ENCODE results near the gene TMEM167B.
"Not testable (repeated sequence)": the region's sequence is repeated elsewhere in the genome, so short reads cannot be mapped to it uniquely, and the experiment has no call there.

TMEM167B gene

GRCh38 chr1:109113590-109114341, 23.2 kb downstream of the TMEM167B start, which contains the start of gene ELAPOR1:
TSS of gene ELAPOR1 (plus strand) at chr1:109114115. CDS start at chr1:109114184, 69 bp downstream.
- DNase-seq (ENCODE audit: low read depth): peak; percentile 87

GRCh38 chr1:109114342-109114674, 23.7 kb downstream of the TMEM167B start:
- no peak for DNase-seq (ENCODE audit: low read depth)

DNA sequence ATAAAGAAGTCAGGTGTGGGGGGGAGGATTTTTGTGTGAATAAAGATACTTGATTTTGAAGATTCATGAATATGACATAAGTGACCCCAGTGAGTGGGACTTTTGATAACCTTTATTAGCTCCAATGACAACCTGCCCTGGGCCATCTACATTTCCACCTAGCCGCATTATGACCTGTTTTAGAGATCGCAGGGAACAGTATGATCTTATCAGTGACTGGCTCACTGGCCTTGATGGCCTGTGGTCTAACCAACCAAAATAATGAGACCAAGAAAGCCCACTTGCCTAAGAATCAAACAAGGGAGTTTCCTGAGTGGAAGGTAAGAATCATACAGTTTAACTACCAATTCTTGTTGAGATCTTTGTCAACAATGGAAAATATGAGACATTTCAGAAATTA, 25.1 kb downstream of the TMEM167B start:
- DNase-seq (ENCODE audit: low read depth): no peak

GRCh38 chr1:109116286-109116685, 25.7 kb downstream of the TMEM167B start:
- DNase-seq (ENCODE audit: low read depth): no peak

- no peak for DNase-seq (ENCODE audit: low read depth)
Measured at GRCh38 chr1:109118089-109118488, 27.5 kb downstream of the TMEM167B start.

DNA sequence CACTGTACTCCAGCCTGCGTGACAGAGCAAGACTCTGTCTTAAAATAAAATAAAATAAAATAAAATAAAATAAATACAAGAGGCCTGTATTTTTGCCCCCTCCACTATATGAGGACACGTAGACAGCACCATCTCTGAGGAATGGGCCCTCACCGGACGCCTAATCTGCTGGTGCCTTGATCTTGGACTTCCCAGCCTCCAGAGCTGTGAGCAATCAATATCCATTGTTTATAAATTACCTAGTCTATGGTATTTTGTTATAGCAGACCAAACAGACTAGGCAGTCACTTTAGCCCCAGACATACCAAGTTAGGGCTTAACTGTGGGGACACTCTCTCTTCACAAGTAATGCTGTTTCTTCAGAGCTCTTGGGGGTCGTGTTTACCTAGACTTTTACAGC, 29.8 kb downstream of the TMEM167B start:
- no peak for DNase-seq (ENCODE audit: low read depth)

- DNase-seq (ENCODE audit: low read depth): no peak
Measured at GRCh38 chr1:109131059-109131458, 40.5 kb downstream of the TMEM167B start.

GRCh38 chr1:109131800-109132199, 41.2 kb downstream of the TMEM167B start:
- no peak for DNase-seq (ENCODE audit: low read depth)

GRCh38 chr1:109133002-109133706, 42.6 kb downstream of the TMEM167B start:
- DNase-seq (ENCODE audit: low read depth): no peak

GRCh38 chr1:109133815-109134214, 43.3 kb downstream of the TMEM167B start:
- DNase-seq (ENCODE audit: low read depth): no peak

DNA sequence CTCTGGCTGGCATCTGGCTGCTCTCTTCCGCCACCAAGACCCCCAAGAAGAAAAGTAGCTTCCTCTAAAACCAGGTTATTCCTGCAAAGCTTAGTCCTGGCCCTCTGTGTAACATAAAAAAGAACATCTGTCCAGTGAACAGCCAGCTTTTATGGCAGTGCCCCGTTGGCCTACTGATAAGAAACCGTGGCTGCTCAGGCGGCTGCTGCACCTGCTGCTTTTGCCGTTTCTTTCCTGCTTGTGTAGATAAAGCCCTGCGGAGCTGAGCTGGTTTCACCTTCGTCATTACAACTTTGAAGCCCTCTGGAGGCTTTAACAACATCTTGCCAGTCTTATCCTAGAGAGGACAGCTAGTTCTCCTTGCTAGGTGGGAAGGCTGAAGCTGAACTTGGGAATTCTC, 43.9 kb downstream of the TMEM167B start:
- no peak for DNase-seq (ENCODE audit: low read depth)

DNA sequence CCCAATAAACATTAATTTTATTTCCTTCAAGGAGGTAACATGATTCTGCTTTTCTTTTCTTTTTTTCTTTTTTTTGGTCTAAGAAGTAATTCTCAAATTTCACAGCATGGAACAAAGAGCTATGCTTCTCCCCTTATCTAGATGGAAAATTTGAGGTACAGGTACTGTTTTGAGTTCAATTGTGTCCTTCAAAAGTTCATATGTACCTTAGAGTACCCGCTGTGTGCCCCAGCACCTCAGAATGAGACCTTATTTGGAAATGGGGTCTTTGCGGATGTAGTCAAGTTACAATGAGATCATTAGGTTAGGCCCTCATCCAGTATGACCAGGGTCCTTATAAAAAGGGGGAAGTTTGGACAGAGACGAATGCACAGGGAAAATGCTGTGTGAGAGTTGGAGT, 45.4 kb downstream of the TMEM167B start:
- no peak for DNase-seq (ENCODE audit: low read depth)

GRCh38 chr1:109136766-109137165, 46.2 kb downstream of the TMEM167B start:
- DNase-seq (ENCODE audit: low read depth): no peak

DNA sequence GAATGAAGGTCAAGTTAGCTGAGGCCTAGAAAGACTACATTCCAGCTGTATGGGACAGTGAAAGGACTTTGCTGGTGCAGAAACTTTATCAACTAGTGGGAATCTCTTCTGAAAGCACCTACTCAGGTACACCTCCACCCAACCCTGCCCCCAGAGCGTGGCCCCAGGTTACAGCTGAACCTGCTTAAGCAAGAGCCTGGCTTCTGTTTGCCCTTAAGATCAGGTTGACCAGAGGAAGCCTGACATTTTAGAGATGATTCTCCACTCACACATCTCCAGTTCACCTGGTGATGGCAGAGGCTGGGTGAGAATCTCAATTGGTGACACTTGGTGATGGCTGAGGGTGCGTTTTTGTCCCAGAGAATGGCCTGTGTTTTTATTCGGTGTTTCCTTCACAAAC, 47.4 kb downstream of the TMEM167B start:
- no peak for DNase-seq (ENCODE audit: low read depth)

DNA sequence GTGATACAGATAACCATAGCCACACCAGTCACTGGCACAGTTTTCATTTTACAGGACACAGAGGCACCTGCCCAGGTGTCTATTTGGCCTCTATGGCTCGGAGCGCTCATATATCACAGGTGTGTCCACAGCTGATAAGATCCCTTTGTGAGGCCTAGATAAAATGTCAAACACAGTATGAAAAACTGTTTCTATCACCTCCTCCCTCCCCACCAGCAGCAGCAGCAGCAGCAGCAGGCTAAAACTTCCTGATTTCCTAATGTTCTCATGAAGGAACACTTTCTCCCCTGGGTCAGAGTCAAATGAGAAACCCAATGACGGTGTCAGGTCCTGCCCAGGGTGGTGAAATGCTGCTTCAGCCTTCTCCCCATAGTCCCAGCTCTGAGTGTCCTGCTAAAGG, 47.8 kb downstream of the TMEM167B start:
- DNase-seq (ENCODE audit: low read depth): no peak

DNA sequence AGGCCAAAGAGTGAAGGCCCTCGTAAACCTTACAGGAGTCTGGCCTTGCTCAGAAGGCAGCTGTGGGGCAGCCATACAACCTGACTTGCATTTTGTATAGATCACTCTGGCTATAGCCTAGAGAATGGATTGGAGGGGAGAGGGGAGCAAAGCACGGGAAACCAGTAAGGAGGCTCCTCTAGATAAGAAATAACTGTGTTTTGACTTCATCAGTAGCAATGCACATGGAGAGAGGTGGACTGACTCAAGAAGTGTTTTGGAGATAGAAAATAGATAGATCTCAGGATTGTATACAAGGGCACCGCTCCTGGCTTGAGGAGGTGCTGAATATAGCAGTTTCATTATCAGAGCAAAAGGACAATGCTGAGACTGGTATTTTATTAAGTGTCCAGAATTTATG, 49.8 kb downstream of the TMEM167B start:
- DNase-seq (ENCODE audit: low read depth): no peak

- no peak for DNase-seq (ENCODE audit: low read depth)
Measured at GRCh38 chr1:109142260-109142659, 51.7 kb downstream of the TMEM167B start.

- DNase-seq (ENCODE audit: low read depth): not testable (repeated sequence)
Measured at GRCh38 chr1:109142725-109143124, 52.2 kb downstream of the TMEM167B start.

Data from T follicular helper cell (primary cell).